ENCODE data around the gene SLC9A9. TPM values are rescaled to one million over a fixed set of nuclear protein-coding genes. Genes with fewer than 3 reads are reported as not detected.
A peak's percentile ranks its signal among the peaks of the same experiment; 100 is the strongest.
"Not testable (repeated sequence)": the region's sequence is repeated elsewhere in the genome, so short reads cannot be mapped to it uniquely, and the experiment has no call there.

The SLC9A9 gene
- total RNA-seq, 1 donor from 2014 or later = 7.2 TPM

DNA sequence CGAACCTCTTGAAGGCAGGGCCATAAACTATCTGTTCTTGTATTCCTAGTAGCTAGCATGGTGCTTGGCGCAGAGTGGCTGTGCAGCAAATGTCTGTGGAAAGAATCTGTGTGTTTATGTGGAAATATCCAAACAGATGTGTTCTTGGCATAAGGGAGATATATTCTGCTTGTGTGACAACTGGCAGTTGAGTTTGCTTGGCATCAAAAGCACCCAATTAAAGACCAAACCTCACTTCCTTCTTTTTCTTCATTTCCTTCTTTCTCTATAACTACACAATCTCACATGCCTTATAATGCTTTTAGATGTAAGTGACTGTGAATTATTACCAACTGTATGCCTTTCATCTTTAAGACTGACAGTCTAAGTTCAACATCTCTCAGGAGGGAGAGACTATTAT is 296.5 kb downstream of the SLC9A9 start:
- intact Hi-C loops (cut with DNase I) = no loop called here
- no peak for ATAC-seq (ENCODE audit: poor library complexity)

DNA sequence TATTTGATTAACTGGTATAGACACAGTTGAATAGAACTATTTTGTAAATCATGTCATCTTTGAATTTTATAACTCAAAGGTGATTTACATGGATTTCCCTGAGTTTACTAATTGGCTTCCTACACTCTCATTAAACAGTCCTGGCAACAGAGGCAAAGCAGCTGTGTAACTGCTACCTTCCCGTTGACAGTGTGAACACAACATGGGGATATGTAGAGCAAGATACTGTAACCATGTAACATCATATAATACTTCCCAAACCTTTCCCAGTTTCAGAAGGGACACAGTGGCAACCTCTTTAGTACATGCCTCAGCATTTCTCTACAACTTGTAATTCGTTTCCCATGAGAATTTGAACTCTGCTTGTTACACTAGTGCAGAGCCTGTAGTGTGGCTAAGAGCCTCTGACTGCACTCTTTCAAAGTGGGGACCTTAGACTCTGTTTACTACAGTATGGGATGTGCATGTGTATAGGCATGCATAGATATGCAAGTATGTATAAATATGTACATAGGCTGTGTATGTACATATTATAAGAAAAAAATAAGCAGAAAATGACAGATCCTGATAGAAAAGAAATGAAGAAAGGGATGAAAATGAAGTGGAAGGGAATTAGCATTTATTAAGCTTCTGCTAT is 299.3 kb downstream of the SLC9A9 start:
- intact Hi-C loops (cut with DNase I) = no loop called here
- DNase-seq (no peak), ATAC-seq (ENCODE audit: poor library complexity) (no peak)

More for the DNA sequence above, 296.5 kb downstream of the SLC9A9 start:
- no peak for DNase-seq

DNA sequence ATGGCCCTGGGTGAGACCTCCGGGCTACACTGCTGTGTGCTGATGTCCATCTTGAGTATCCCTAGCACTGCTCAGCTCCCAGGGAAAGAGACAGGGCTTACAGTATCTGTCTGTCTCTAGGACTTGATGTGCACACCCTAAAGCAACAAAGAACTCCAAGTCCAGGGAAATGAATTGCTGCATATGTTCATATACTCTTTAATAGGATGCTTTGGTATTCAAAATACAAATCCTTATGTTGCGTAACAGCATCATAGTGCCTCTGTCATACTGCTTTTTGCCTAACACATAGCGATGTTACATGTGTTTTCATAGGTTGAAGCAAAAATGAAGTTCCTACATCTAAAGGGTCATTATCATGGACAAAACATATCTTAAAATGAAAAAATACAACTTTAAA is 299.9 kb downstream of the SLC9A9 start:
- intact Hi-C loops (cut with DNase I) = no loop called here
- ATAC-seq (ENCODE audit: poor library complexity) (no peak), DNase-seq (no peak)

GRCh38 chr3:143538577-143538981 is 309.7 kb downstream of the SLC9A9 start:
- intact Hi-C loops (cut with DNase I) = no loop called here
- ATAC-seq (ENCODE audit: poor library complexity) = peak; percentile 73

DNA sequence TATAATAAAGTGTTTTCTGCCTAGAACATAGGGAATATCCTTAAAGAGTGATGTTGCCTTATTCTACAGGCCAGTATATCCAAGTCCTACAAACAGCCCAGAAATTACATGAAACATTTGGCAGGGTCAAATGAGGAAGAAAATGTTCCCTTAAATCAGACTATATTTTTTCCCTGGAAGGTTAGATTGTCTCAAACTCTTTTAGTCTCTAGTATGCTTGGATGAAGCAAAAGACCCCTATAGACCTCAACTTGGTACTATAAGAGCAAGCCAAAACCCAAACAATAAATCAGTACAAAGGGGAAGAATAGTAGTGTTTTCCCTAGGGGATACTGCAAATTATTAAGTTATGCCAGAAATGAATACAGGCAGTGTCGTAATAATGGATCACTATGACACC is 310.2 kb downstream of the SLC9A9 start:
- intact Hi-C loops (cut with DNase I) = no loop called here
- DNase-seq = no peak
- ATAC-seq (ENCODE audit: poor library complexity) = peak; percentile 31

More at GRCh38 chr3:143538577-143538981, 309.7 kb downstream of the SLC9A9 start:
- DNase-seq = no peak

GRCh38 chr3:143536817-143537535 is 311.3 kb downstream of the SLC9A9 start:
- ATAC-seq (ENCODE audit: poor library complexity) (peak; percentile 81), DNase-seq (peak; percentile 52)
- intact Hi-C loops (cut with DNase I) = no loop called here

DNA sequence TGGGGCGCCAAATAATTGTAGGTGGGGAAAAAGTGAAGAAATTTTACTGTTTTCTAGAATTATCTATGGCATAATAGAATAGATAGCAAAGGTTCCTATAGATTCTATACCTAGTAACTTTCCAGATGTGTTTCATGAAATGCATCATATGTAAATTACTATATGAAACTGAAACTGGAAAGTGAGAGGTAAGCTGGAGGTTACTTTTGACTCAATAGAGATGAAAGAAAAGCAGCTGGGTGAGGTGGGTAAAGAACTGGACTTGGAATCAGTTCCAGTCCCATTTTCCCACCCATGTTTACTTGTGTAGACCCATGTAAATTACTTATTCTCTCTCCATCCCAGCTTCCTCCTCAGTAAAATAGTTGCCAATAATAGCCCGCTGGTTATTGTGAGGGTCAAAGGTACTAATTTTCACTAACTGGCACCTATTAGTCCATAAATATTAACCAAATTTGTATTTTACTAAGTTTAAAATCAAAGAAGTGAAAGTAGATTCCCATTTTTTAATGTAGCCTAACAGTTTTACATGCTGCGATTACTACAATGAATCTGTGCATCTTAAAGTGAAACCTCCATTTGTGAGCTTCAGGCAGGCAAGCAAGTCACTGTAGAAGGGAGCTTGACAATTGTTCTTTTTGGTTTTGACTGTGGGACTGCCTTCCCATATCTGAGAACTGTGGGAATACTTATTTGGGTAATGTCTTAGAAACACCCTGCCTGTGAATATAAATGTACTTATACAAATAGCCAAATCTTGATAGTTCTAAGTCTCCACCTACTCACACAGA is 312.1 kb downstream of the SLC9A9 start:
- DNase-seq = no peak
- peak; percentile 17 for ATAC-seq (ENCODE audit: poor library complexity)
- intact Hi-C loops (cut with DNase I) = no loop called here

DNA sequence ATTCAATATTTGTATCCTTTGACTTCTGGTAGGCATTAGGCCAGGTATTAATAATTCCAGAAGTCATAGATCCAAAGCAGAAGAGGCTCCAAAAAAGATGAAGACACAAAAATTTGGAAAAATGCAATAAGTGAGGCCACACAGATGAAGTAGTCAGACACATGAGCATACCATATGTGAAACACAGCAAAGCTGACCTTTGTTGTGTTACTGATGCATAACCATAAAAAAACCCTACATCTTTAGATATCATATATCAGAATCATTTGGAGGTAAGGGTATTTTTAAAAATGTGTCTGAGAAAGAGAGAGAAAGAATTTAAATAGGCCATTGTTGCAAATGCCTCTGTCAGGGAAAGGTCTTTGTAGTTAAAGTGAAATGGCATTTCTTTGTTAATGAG is 314.9 kb downstream of the SLC9A9 start:
- ATAC-seq (ENCODE audit: poor library complexity) = no peak
- intact Hi-C loops (cut with DNase I) = no loop called here
- no peak for DNase-seq

- DNase-seq (no peak), ATAC-seq (ENCODE audit: poor library complexity) (no peak)
- intact Hi-C loops (cut with DNase I) = no loop called here
Observed at GRCh38 chr3:143532091-143532490, 316.2 kb downstream of the SLC9A9 start.

DNA sequence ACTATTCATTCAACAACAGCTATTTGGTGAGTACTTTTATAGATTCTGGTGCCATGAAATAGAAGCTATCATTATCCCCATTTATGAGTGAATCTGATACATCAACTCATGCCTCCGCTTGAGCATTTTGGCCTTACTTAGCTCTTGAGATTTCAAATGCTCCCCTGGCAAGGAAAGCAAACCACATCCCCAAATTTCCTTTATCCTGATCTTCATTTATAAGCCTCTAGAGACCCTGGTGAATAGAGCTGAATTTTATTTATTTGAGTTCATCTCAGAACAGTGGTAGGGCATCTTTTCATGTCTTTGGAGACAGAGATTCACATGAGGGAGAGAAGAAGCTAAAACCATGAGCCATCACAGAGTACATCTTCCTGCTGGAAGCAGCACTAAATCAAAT is 317.2 kb downstream of the SLC9A9 start:
- intact Hi-C loops (cut with DNase I) = no loop called here
- no peak for ATAC-seq (ENCODE audit: poor library complexity)
- no peak for DNase-seq

DNA sequence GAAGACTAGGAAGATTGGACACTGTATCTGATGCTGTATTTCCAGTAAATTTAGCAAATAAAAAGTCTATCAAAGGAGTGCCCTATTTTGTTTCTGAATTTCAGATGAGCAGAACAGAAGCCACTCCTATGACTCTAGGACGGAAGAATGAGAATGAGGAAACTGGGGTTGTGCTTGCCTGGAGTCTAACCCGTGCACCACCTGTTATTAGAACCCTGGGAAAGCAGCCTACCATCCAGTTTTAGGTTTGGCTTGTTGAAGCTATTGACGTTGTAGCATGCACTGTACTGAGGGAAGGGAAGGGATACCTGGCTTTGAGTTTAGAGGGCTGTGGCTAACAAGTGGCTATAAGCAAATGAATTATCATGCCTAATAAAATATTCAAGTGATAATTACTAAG is 318.5 kb downstream of the SLC9A9 start:
- intact Hi-C loops (cut with DNase I) = no loop called here
- no peak for ATAC-seq (ENCODE audit: poor library complexity)

GRCh38 chr3:143529018-143529478 is 319.2 kb downstream of the SLC9A9 start:
- peak; percentile 50 for DNase-seq
- ATAC-seq (ENCODE audit: poor library complexity) = peak; percentile 63
- intact Hi-C loops (cut with DNase I) = no loop called here

More for the DNA sequence above, 318.5 kb downstream of the SLC9A9 start:
- DNase-seq = no peak

- ATAC-seq (ENCODE audit: poor library complexity) (no peak), DNase-seq (no peak)
- intact Hi-C loops (cut with DNase I) = no loop called here
Observed at GRCh38 chr3:143526011-143526545, 322.2 kb downstream of the SLC9A9 start.

DNA sequence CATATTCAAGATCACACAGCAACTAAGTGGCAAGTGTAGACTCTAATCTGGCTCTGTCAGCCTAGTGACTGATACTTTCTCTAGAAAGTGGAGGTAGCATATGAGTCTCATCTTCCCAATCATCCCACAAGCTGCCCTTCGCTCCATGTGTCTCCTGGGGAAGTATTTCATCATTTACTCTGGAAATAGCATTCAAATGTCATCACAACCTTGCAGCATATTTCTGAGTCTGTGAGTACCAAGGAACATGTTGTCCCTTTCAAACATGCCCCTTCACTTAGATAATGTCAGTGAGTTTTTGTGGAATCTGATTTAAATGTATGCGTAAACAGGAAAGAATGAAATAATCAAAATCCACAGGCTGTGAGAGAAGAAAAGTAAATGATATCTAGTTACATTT is 322.9 kb downstream of the SLC9A9 start:
- DNase-seq (no peak), ATAC-seq (ENCODE audit: poor library complexity) (peak; percentile 34)
- intact Hi-C loops (cut with DNase I) = no loop called here

GRCh38 chr3:143521803-143522202 is 326.5 kb downstream of the SLC9A9 start:
- no peak for ATAC-seq (ENCODE audit: poor library complexity)
- intact Hi-C loops (cut with DNase I) = no loop called here
- DNase-seq = no peak

GRCh38 chr3:143517131-143517530 is 331.1 kb downstream of the SLC9A9 start:
- DNase-seq; ATAC-seq (ENCODE audit: poor library complexity); intact Hi-C loops (cut with DNase I): not testable (repeated sequence)

GRCh38 chr3:143514874-143515273 is 333.4 kb downstream of the SLC9A9 start:
- ATAC-seq (ENCODE audit: poor library complexity) = no peak
- intact Hi-C loops (cut with DNase I) = no loop called here
- no peak for DNase-seq

DNA sequence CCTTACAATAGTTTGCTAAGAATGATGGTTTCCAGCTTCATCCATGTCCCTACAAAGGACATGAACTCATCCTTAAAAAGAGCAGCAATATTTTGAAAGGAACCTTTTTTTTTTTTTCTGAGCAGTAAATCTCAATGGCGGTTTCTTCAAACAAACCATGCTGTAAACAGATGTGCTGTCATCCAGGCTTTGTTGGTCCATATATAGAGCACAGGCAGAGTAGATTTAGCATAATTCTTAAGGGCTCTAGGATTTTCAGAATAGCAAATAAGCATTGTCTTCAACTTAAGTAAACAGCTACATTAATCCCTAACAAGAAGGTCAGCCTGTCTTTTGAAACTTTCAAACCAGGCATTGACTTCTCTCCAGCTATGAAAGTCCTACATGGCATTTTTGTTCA is 334.2 kb downstream of the SLC9A9 start:
- no peak for DNase-seq
- ATAC-seq (ENCODE audit: poor library complexity) = no peak
- intact Hi-C loops (cut with DNase I) = no loop called here

DNA sequence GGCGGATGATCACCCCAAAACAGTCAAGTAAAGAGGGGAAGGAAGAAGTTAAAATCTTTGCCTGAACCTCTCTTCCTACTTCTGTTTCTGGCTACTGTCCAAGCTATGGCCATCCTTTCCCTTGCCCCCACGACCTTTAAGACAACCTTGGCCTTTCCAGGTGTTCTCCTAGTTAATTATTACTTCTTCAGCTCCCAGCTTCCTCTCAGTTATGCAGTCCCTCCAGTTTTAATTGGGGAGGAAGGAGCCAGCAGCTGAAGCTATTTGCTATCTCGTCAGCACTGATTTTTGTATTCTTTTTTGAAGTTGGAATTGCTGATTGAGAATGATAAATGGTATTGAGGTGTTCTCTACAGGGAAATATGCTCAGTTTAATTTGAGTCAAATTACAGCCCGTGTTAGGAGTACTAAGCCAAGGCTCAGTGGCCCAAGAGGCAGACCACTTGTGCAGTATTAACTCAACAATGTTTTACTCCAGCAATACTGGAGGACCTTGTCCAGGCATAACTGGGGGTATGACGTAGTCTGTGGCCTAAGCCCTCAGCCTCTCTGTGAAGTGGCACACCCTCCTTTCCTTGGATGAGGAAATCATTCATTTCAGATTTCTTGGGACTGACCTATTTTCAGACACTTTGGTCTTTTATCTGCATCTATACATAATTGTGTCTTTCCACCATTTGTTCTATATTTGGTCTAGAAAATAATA is 336.9 kb downstream of the SLC9A9 start:
- ATAC-seq (ENCODE audit: poor library complexity) = no peak

More for the DNA sequence above, 336.9 kb downstream of the SLC9A9 start:
- intact Hi-C loops (cut with DNase I) = no loop called here
- DNase-seq = no peak

Measured in Right ventricle myocardium superior (tissue), 1 donor.